C4-2B (cell line): ENCODE results near the gene DAP.
"Not testable (repeated sequence)": the region's sequence is repeated elsewhere in the genome, so short reads cannot be mapped to it uniquely, and the experiment has no call there.

ENCODE experiments used
- H3K27ac ChIP-seq: fragments of 450-650 bp; 2 replicates; pipeline ENCODE4 v1.5.1; 2017
- ZFX ChIP-seq: fragments of 450-650 bp; IDR thresholded peaks from 2 replicates; pipeline ENCODE4 v1.6.1; 2017
- TF ChIP-seq, protein P1 (sequence below): fragments of 450-650 bp; conservative IDR thresholded peaks from 2 replicates; pipeline ENCODE4 v1.5.1; 2017; ENCODE audit warnings: mild to moderate bottlenecking

DAP gene

DNA sequence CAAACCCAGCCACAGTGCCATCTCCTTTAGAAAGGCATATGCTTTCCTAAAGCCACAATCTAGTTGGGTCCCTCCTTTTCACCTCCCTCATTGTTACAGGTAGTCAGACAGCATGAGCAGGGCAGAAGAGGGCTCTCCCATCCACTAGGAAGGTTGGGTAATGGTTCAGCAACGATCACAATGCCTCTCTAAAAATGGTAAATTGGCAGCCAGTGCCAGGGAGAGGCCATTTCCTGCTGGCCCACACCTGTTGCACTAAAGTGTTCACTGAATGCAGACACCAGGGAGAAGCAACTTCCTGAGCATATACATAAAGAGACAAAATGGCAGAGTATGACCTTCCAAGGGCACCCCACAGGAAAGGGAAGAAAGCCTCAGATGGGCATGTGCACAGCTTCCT lies 31.3 kb upstream of the DAP start:
- no peak for TF ChIP-seq ZFX
- TF ChIP-seq, protein P1, sequence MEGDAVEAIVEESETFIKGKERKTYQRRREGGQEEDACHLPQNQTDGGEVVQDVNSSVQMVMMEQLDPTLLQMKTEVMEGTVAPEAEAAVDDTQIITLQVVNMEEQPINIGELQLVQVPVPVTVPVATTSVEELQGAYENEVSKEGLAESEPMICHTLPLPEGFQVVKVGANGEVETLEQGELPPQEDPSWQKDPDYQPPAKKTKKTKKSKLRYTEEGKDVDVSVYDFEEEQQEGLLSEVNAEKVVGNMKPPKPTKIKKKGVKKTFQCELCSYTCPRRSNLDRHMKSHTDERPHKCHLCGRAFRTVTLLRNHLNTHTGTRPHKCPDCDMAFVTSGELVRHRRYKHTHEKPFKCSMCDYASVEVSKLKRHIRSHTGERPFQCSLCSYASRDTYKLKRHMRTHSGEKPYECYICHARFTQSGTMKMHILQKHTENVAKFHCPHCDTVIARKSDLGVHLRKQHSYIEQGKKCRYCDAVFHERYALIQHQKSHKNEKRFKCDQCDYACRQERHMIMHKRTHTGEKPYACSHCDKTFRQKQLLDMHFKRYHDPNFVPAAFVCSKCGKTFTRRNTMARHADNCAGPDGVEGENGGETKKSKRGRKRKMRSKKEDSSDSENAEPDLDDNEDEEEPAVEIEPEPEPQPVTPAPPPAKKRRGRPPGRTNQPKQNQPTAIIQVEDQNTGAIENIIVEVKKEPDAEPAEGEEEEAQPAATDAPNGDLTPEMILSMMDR: no peak
- H3K27ac ChIP-seq: no peak overlapping the region

DNA sequence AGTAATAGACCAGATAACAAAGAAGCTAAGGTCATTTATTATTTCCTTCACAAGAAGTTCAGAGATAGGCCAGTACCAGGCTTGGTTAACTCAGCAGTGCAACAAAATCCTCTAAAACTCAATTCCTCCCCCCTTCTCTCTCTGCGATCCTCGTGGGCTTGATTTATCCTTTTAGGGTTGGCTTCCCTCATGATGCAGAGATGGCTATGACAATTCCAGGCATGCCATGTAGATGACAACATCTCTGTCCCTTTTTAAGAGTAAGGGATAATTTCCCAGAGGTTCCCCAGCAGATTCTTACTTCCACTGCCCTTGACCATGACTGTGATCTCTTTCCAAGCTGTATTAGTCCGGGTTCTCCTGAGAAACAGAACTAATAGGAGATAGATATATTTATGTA lies 28.7 kb upstream of the DAP start:
- no peak for TF ChIP-seq ZFX
- TF ChIP-seq, protein P1: no peak
- H3K27ac ChIP-seq: no peak overlapping the region

DNA sequence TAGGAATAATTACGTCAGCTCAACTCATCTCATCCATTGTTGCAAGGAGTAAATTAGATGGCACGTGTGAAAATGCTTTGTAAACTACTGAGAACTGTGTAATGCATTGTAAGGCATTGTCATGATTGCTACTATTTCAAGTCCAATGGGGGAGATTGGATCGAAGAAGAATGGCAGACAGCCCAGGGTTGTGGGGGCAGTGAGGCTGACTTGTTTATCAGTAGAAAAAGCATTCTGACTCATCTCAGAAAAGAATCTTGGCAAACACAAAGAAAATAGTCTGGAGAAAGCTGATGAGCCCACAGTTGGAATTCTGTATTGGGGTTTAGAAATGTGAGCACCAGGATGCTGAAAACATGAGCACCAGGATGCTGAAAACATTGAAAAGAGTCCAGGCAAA lies 28.0 kb upstream of the DAP start:
- TF ChIP-seq ZFX: no peak
- TF ChIP-seq, protein P1: no peak
- H3K27ac ChIP-seq: no peak overlapping the region

DNA sequence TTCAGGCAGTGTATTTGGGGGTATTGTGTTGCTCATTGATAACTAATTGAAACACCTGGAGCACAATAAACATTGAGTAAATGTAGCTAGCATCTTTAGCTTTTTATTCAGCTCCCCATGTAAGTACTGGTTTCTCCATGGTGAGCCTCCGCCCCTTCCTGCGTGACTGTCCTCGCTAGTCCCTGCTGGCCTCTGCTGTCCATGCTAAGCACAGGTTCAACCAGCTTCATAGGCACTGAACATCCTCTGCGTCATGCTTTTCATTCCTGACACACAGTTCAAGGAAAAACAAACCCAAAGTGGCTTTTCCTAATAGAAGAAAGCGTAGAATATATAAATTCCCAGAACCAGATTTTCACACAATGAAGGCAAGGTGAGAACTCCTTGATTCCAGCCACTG lies 27.3 kb upstream of the DAP start:
- TF ChIP-seq ZFX: no peak
- TF ChIP-seq, protein P1: no peak
- no peak overlapping the region for H3K27ac ChIP-seq

DNA sequence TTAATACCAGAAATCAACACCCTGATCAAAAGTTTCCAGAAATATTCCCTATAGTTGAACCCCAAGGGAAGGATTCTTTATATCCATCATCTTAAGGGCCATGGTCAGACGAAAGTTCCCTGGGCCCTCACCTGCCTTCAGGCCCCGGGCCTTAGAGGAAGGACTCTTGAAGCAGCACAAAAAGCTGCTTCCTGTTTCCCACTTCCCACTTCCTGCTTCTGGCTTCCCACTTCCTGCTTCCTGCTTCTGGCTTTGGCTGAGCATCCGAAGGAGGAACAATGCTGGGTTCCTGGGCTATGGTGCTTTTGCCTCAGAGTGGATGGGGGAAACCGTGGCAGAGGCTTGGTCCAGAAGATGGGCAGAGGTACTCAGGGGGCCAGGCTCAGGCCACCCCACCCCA lies 25.8 kb upstream of the DAP start:
- no peak for TF ChIP-seq ZFX
- TF ChIP-seq, protein P1: no peak
- H3K27ac ChIP-seq: no peak overlapping the region

DNA sequence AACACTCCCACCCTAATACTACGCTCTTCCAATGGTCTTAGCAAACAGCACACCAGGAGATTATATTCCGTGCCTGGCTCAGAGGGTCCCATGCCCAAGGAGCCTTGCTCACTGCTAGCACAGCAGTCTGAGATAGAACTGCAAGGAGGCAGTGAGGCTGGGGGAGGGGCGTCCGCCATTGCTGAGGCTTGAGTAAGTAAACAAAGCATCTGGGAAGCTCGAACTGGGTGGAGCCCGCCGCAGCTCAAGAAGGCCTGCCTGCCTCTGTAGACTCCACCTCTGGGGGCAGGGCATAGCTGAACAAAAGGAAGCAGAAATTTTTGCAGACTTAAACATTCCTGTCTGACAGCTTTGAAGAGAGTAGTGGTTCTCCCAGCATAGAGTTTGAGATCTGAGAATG lies 19.2 kb upstream of the DAP start:
- H3K27ac ChIP-seq: not testable (repeated sequence)

DNA sequence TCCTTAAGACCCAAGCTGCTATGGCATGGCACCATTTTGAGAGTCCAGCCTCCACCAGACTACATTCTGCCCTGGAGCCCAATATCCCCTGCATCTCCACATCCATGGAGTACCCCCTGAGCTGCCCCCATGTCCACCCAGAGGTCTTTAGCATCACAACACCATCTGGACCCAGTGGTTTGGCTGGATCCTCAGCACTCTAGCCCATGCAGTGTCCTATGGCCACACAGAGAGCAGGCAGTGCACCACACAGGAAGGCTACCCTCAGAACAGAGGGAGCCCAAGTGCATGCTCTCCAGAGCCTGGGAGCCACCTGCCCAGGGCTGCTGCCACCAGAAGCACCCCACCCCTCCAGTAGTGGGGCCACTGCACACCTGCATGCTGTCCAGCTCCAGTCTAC lies 18.6 kb upstream of the DAP start:
- no peak overlapping the region for H3K27ac ChIP-seq
- TF ChIP-seq, protein P1: no peak
- TF ChIP-seq ZFX: no peak

DNA sequence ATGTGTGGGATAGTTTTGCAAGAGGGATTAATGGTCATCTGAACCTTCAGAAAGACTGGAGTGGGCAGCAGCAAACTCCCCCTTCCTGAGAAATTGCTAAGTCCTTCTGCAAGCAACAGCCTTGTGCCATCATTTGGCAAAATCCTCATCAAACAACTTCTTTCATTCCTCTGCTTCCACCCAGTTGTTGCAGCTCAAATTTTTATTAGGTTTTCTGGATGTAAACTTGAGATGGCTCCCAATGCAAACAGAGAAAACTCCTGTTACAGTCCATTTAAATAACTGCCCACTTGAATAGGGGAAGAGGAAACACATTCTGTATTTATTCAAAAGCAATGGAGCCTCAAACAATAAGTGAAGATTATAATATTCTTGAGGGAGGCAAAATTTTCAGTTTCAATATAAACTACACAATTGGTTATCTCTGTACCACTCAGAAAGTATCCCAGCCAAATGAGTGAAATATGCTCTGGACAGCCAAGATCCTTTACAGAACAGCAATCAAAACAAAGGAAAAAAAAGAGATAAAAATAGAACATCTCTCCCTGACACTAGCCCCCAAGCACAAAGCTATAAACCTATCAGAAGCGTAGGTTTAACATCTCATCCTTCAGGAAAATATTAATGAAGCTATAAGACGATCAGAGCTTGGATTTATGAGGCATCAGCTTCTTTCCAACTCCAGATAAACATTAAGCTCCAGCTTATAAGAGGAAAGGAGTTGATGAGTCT lies 17.3 kb upstream of the DAP start:
- H3K27ac ChIP-seq: no peak overlapping the region
- TF ChIP-seq ZFX: no peak
- TF ChIP-seq, protein P1: no peak
